ENCODE results near the gene SH3PXD2A.
"Not testable (repeated sequence)": the region's sequence is repeated elsewhere in the genome, so short reads cannot be mapped to it uniquely, and the experiment has no call there.

The SH3PXD2A gene

DNA sequence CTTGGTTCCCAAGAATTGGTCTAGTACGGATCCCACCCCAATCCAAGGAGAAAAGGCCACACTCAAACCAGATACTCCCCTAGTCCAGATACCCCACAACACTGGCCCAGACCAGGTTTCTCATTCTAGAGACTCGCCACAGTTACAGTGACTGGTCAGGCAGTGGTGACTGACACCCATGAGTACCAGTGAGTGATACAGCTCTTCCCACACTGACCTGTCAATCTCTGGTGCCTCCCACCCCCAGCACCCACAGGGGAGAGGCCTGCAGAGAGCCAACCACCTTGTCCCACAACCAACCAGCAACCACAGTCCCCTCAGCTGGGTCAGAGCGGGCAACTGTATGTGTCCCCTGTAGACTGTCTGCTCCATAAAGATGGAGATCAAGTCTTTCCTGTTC, 209.1 kb downstream of the SH3PXD2A start:
- DNase-seq (ENCODE audit: low read depth in 3 of 3) = no peak

GRCh38 chr10:103645141-103646054, 210.0 kb downstream of the SH3PXD2A start:
- no peak for DNase-seq (ENCODE audit: low read depth in 3 of 3)

GRCh38 chr10:103643381-103643780, 212.0 kb downstream of the SH3PXD2A start:
- no peak for DNase-seq (ENCODE audit: low read depth in 3 of 3)

DNA sequence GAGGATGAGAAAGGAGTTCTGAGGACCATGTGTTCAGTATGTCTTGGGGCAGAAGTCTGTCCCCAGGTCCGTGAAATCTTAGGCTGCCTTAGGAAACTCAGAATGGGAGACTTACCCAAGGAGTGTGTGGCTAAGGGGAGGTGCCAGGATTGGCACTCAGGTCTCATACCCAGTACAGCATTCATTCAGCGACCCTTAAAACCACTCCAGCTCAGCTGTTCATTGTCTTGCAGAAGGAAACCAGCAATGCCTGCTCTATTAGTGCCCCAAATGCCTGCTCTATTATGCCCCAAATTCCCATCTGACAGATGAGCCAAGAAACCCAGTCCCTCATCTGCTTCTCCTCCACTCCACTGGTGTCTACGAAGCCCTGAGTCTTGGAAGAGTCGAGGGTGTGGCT, 214.1 kb downstream of the SH3PXD2A start:
- DNase-seq (ENCODE audit: low read depth in 3 of 3) = no peak

- DNase-seq (ENCODE audit: low read depth in 3 of 3) = no peak
Observed at GRCh38 chr10:103640436-103641181, 214.8 kb downstream of the SH3PXD2A start.

- no peak for DNase-seq (ENCODE audit: low read depth in 3 of 3)
Observed at GRCh38 chr10:103638948-103639347, 216.4 kb downstream of the SH3PXD2A start.

DNA sequence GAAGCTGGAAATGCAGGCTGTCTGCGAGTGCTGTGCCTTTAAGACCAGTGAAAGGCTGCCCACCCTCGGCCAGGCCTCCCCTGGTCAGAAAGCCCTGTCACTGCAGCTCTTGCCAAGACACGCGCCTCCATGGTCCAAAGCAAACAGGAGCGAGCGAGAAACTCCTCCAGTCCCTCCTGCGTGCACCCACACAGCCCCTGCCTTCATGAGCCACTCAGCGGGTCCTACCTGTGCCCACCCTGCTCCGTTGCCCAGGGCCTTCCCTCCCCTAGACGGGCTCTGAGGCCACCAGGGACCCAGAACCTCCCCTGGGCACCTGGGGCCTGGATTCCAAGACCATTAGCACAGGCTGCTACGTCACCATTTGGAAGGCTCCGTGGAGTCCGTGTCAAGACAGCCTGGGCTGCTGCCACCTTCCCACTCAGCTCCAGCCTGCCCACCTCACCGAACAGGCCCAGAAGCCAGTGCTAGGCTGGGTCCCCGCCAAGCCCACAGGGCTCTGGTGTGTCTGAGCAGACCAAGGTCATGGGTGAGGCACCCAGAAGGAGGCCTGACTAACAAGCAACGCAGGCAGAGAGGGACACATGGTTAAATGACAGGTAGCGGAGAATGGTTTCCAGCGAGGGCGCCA, 217.3 kb downstream of the SH3PXD2A start:
- no peak for DNase-seq (ENCODE audit: low read depth in 3 of 3)

DNA sequence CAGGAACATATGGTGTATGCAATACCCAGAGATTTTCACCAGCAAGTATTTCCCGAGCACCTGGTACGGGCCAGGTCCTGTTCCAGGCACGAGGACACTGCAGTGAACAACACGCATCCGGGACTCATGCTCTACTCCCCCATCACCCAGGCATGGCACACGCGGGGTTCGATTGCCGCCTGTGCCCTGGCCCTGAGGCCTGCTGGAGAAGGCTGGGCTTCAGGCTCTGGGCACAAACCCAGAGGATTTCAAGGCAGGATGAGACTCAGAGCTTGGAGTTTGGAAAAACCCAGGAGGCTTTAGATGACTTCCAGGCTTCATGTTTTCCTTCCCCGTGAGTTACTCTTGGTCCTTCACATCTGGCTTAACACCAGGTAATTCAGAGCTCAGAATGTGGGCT, 218.4 kb downstream of the SH3PXD2A start:
- no peak for DNase-seq (ENCODE audit: low read depth in 3 of 3)

GRCh38 chr10:103636492-103636891, 218.9 kb downstream of the SH3PXD2A start:
- no peak for DNase-seq (ENCODE audit: low read depth in 3 of 3)

DNA sequence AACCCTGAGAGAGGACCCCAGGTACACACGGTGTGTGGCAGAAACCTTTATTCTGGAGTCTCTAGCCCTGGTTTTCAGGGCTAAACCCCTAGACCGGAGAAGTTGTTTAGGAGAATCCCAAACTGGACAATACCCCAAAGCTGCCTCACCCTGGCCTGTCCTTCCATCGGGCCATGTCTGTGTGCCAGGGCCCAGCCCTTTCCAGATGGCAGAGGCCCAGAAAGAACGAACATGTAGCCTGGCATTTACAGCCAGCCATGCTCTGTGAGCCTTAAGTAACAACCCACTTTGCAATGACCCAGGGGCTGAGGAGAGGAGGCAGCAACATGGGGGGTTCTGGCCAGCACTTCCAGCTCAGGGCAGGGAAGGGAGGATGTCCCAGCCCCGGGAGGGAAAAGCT, 219.8 kb downstream of the SH3PXD2A start:
- no peak for DNase-seq (ENCODE audit: low read depth in 3 of 3)

DNA sequence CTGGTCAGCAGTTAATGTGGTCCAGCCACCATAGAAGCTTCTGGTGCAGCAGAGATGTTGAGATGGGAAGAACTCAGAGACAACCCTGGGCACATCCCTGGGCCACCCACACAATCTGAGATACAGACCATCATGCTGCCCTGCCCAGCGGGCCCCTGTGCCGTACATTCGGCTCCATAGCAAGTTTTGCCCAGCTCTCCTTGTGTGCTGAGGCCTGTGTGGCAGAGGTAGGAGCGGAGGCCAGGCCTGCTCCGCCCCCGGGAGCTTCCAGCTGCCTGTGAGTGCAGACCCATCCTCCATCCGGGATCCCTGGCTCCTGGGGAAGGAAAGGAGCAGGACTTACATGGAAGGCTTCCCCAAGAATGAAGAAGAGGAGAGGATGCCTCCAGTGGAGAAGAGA, 221.5 kb downstream of the SH3PXD2A start:
- no peak for DNase-seq (ENCODE audit: low read depth in 3 of 3)

- not testable (repeated sequence) for DNase-seq (ENCODE audit: low read depth in 3 of 3)
Observed at GRCh38 chr10:103632871-103633270, 222.5 kb downstream of the SH3PXD2A start.

- no peak for DNase-seq (ENCODE audit: low read depth in 3 of 3)
Observed at GRCh38 chr10:103632247-103632642, 223.1 kb downstream of the SH3PXD2A start.

GRCh38 chr10:103630156-103630555, 225.2 kb downstream of the SH3PXD2A start:
- no peak for DNase-seq (ENCODE audit: low read depth in 3 of 3)

GRCh38 chr10:103629581-103629980, 225.8 kb downstream of the SH3PXD2A start:
- DNase-seq (ENCODE audit: low read depth in 3 of 3) = no peak

- DNase-seq (ENCODE audit: low read depth in 3 of 3) = no peak
Observed at GRCh38 chr10:103627893-103628292, 227.5 kb downstream of the SH3PXD2A start.

DNA sequence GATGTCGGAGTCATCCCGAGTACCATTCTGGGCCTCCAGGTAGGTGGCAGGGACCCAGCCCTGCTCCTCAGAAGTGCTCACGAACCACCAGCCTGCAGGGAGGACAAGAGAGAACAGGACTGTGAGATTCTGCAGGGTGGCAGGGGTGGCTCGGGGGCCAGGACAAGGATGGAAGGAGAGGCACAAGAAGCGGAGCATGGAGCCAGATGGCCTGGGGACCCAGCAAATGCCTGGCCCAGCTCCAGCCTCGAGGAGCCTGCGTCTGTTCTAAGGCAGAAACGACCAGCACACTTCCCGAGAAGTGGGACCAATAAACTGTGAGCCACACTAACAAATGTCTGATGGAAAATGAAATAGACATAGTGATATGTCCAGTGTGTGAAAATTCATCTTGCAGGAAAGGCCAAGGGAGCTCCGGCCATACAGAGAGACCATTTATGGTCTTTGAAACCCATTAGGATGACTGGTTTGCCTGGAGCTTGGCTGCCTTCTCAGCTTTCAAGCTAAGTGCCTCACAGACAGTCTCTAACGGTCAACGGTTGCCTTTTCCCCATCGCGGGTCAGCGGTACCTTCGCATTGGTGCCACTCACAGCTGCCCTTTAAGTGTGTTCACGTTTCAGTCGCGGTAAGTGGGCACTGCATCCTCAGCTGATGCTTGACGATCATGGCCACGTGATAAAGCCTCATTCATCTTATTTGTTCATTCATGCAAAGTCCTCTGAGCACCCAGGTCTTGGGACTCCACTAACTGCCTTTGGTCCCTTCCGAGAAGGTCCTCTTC, 228.1 kb downstream of the SH3PXD2A start:
- no peak for DNase-seq (ENCODE audit: low read depth in 3 of 3)

DNA sequence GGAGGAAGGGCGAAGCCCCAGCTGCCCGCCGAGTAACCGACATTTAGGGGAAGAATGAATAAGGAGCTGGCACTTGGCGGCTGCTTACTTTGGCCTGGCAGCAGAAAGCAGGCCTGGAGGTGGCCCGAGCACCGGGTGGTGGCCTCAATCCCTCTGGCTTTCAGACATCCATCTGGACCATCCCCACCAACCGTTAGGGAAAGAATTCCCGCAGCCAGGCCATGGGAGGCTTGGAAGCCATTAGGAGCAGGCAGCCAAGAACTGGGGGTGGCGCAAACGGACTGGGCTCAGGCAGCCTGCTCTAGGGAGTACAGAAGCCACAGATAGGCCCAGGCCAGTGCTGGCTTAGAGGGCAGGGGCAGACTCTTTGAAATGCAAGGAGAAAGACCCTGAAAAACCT, 229.2 kb downstream of the SH3PXD2A start:
- DNase-seq (ENCODE audit: low read depth in 3 of 3) = no peak

GRCh38 chr10:103622935-103623574, 232.3 kb downstream of the SH3PXD2A start:
- no peak for DNase-seq (ENCODE audit: low read depth in 3 of 3)

DNA sequence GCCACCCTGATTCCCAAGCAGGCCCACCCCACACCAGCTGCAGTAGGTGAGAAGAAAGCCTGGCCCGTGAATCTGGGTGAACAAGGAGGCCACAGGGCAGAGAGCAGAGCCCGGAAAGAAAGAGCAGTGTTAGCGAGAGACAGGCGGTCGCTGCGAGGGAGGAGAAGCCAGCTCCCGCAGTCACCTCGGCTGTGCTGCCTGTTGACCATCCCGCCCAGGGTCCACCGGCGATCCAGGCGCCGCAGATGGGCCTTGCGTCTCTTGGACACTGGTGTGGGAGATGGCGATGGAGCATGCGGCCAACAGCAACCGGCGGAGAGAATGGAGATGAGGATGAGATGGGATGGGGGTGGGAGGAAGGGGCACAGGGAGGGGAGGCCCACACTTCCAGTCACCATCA, 233.1 kb downstream of the SH3PXD2A start:
- no peak for DNase-seq (ENCODE audit: low read depth in 3 of 3)

- DNase-seq (ENCODE audit: low read depth in 3 of 3) = no peak
Observed at GRCh38 chr10:103621783-103622125, 233.6 kb downstream of the SH3PXD2A start.

All from stimulated activated CD4-positive, alpha-beta T cell treated with anti-CD3 and anti-CD28 coated beads, TNF-alpha, amount 100 ng/mL, for 4 hours (primary cell).